ENCODE measurements around the gene ATP8B4.

GRCh38 chr15:49934487-49934886 is 184.5 kb downstream of the ATP8B4 start:
- no peak for TF ChIP-seq POLR2AphosphoS5 (IDR thresholded peaks at IDR 0.05)
- no peak for TF ChIP-seq CTCF (IDR thresholded peaks at IDR 0.05 in 8 of 11, conservative IDR thresholded peaks at IDR 0.05 in 3 of 11)
- TF ChIP-seq POLR2A (IDR thresholded peaks at IDR 0.05), result no peak

Data from spleen (tissue), 7 donors.